HepG2 (cell line): ENCODE data around the gene JTB. TPM values are rescaled to one million over a fixed set of nuclear protein-coding genes. Genes with fewer than 3 reads are reported as not detected.

Source experiments
- FOXO1 ChIP-seq: sonication (generic); formaldehyde crosslinking; IDR thresholded peaks from 2 replicates; pipeline ENCODE4 v1.4.0; 2020; ENCODE audit warnings: missing genetic modification reagents
- GABPA ChIP-seq, 2 experiments: IDR thresholded peaks; 2 replicates each; pipeline ENCODE4 v1.6.1; 2011 to 2016; ENCODE audit warnings: low read depth in 2 of 2, low read length in 1 of 2, missing biosample characterization in 1 of 2, missing genetic modification characterization in 1 of 2
- MED13 ChIP-seq: sonication (generic); formaldehyde crosslinking; IDR thresholded peaks from 2 replicates; pipeline ENCODE4 v1.5.0; 2020; ENCODE audit warnings: missing genetic modification reagents
- NBN ChIP-seq: fragments of 450-650 bp; conservative IDR thresholded peaks from 2 replicates; pipeline ENCODE4 v1.6.1; 2017
- PHF21A ChIP-seq: sonication (generic); formaldehyde crosslinking; IDR thresholded peaks from 2 replicates; pipeline ENCODE4 v1.5.0; 2020; ENCODE audit warnings: mild to moderate bottlenecking, missing genetic modification reagents
- RAD21 ChIP-seq: fragments of 450-650 bp; formaldehyde crosslinking; IDR thresholded peaks from 2 replicates; pipeline ENCODE4 v1.5.0; 2020; ENCODE audit warnings: mild to moderate bottlenecking
- SMAD1 ChIP-seq: sonication (generic); formaldehyde crosslinking; IDR thresholded peaks from 2 replicates; pipeline ENCODE4 v1.4.0; 2020; ENCODE audit warnings: missing genetic modification reagents, low read depth, mild to moderate bottlenecking, borderline replicate concordance
- SMC3 ChIP-seq: IDR thresholded peaks from 2 replicates; pipeline ENCODE4 v1.6.1; 2011; ENCODE audit warnings: low read length, improper control_type of control experiment
- TBL1XR1 ChIP-seq: fragments of 150-350 bp; IDR thresholded peaks from 2 replicates; pipeline ENCODE4 v1.6.1; 2014; ENCODE audit warnings: borderline replicate concordance, low read length; ENCODE audit not compliant: partially characterized antibody
- TCF7 ChIP-seq: sonication (generic); IDR thresholded peaks from 2 replicates; pipeline ENCODE4 v1.6.1; 2016; ENCODE audit warnings: antibody characterized with exemption, low read depth
- THAP11 ChIP-seq: IDR thresholded peaks from 2 replicates; pipeline ENCODE4 v1.6.1; 2016; ENCODE audit warnings: missing biosample characterization, missing genetic modification reagents
- ZNF12 ChIP-seq: sonication (generic); formaldehyde crosslinking; IDR thresholded peaks from 2 replicates; pipeline ENCODE4 v1.5.0; 2020; ENCODE audit warnings: missing genetic modification reagents
- ZNF383 ChIP-seq: sonication (generic); formaldehyde crosslinking; IDR thresholded peaks from 2 replicates; pipeline ENCODE4 v1.4.0; 2020; ENCODE audit warnings: missing genetic modification reagents, mild to moderate bottlenecking, borderline replicate concordance
- ZNF598 ChIP-seq: sonication (generic); formaldehyde crosslinking; IDR thresholded peaks from 2 replicates; pipeline ENCODE4 v1.5.1; 2020; ENCODE audit warnings: mild to moderate bottlenecking, missing genetic modification reagents, borderline replicate concordance
- ZNF709 ChIP-seq: sonication (generic); formaldehyde crosslinking; IDR thresholded peaks from 2 replicates; pipeline ENCODE4 v1.5.0; 2020; ENCODE audit warnings: mild to moderate bottlenecking, missing genetic modification reagents
- ZNF713 ChIP-seq: sonication (generic); formaldehyde crosslinking; IDR thresholded peaks from 2 replicates; pipeline ENCODE4 v1.4.0; 2020; ENCODE audit warnings: mild to moderate bottlenecking, missing genetic modification reagents
- ZNF737 ChIP-seq: sonication (generic); formaldehyde crosslinking; IDR thresholded peaks from 2 replicates; pipeline ENCODE4 v1.5.0; 2020; ENCODE audit warnings: missing genetic modification reagents, mild to moderate bottlenecking, borderline replicate concordance
- ZNF788 ChIP-seq: sonication (generic); formaldehyde crosslinking; IDR thresholded peaks from 2 replicates; pipeline ENCODE4 v1.5.0; 2020; ENCODE audit warnings: mild to moderate bottlenecking, missing genetic modification reagents, borderline replicate concordance
- ZSCAN12 ChIP-seq: sonication (generic); formaldehyde crosslinking; IDR thresholded peaks from 2 replicates; pipeline ENCODE4 v1.9.0; 2021; ENCODE audit warnings: mild to moderate bottlenecking, missing genetic modification reagents
- polyA plus RNA-seq, 8 experiments: library from polyadenylated mRNA; depleted of rRNA in 3 of 8; stranded (reverse) in 7 of 8; unstranded in 1 of 8; fragments of >200 nt; fragmentation: Illumina TruSeq in 4 of 8; extraction: Trizol in 4 of 8; gene quantifications; 2 replicates each; pipeline versions ENCODE4 v1.2.1 to v1.2.3, GENCODE V29; 2011 to 2016; ENCODE audit warnings: low read depth in 4 of 8, missing spikeins in 1 of 8, mixed read lengths in 1 of 8; ENCODE audit not compliant: insufficient read depth in 1 of 8
- total RNA-seq, 5 experiments: library from RNA; depleted of rRNA; stranded (reverse); fragments of >200 nt; fragmentation: Illumina TruSeq; extraction: Trizol; gene quantifications; 2 replicates each; pipeline ENCODE4 v1.2.3, GENCODE V29; 2016; ENCODE audit warnings: low read depth in 1 of 5
- TF ChIP-seq, protein P1 (sequence below): IDR thresholded peaks from 2 replicates; pipeline ENCODE4 v1.6.1; 2016; ENCODE audit warnings: missing genetic modification reagents, missing compliant biosample characterization
- TF ChIP-seq, protein P2 (sequence below): sonication (generic); formaldehyde crosslinking; IDR thresholded peaks from 2 replicates; pipeline ENCODE4 v1.5.1; 2020; ENCODE audit warnings: mild to moderate bottlenecking, missing genetic modification reagents, moderate library complexity
- TF ChIP-seq, protein P3 (sequence below): sonication (generic); formaldehyde crosslinking; IDR thresholded peaks from 2 replicates; pipeline ENCODE4 v1.5.1; 2020; ENCODE audit warnings: mild to moderate bottlenecking, missing genetic modification reagents
- TF ChIP-seq, protein P4 (sequence below): sonication (generic); formaldehyde crosslinking; IDR thresholded peaks from 2 replicates; pipeline ENCODE4 v1.4.0; 2020; ENCODE audit warnings: missing genetic modification reagents

JTB gene
- total and polyA plus RNA-seq, 2 of the 13 experiments (the other 11 are each of a cell fraction or from before 2014, with no cell fraction given) = 96.7 to 99.2 TPM

DNA sequence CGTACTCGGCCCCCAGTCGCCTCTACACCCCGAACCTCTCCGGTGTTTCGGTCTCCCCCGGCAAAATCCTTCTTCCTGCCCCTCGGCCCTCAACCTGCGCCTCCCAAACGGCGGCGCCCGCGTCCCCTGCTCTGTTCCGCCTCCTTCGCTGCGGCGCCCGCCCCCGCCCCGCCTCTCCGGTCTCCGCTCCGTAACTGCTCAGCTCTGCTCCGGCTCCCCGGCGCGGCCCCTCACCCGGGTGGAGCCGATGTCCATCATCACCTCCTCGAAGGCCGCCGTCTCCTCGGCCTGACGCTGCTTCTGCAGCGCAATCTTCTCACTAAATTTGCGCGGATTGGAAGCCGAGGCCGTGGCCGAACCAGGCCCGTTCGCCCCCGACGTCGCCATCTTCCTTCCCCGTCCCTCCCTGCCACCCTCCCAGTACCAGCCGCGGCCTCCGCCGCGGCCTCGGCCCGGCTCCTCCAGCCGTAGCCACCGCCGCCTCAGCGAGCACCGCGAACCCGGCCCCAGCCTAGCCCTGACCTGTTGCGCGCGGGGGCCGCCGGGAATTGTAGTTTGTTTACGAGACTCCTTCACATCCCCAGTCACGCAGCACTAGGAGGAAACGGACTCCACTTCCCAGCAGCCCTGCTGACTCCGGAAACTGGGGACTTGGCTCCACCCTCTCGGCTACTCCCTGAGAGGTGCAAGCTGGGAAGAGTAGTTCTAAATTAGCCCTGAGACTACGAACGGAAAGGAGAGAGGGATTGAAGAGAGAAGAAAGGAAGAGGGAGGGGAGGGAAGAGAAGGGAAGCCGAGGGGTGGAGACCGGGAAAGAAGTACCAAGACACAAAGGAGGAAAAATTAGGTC is 19.1 kb downstream of the JTB start, which contains the start of gene CRTC2 (continued):
- TF ChIP-seq, protein P1, sequence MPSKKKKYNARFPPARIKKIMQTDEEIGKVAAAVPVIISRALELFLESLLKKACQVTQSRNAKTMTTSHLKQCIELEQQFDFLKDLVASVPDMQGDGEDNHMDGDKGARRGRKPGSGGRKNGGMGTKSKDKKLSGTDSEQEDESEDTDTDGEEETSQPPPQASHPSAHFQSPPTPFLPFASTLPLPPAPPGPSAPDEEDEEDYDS = peak; percentile 58; the same call in 1 of the 2 replicates
- TF ChIP-seq ZNF713 (no peak), NBN (no peak), ZNF737 (CRISPR knock-in tag) (no peak), PHF21A (CRISPR knock-in tag) (no peak), ZNF383 (CRISPR knock-in tag) (no peak), TBL1XR1 (peak; percentile 87), SMC3 (no peak), FOXO1 (peak; percentile 80), ZNF12 (CRISPR knock-in tag) (no peak), ZNF598 (CRISPR knock-in tag) (no peak), THAP11 (peak; percentile 98), TCF7 (no peak), GABPA (IDR thresholded peaks at IDR 0.05; ENCODE audit: low read depth, low read length) (peak; percentile 80), GABPA (CRISPR knock-in tag; IDR thresholded peaks at IDR 0.05; ENCODE audit: low read depth) (peak; percentile 96), ZNF788 (peak; percentile 83), RAD21 (CRISPR knock-in tag) (0 out of 2 replicates have a peak, but pooled peaks have one; percentile 27), ZSCAN12 (CRISPR knock-in tag) (no peak), MED13 (CRISPR knock-in tag) (peak; percentile 74; the same call in 1 of the 2 replicates), ZNF709 (CRISPR knock-in tag) (peak; percentile 65; the same call in 1 of the 2 replicates), SMAD1 (CRISPR knock-in tag) (peak; percentile 28; the same call in 1 of the 2 replicates)
- TF ChIP-seq, protein P2, sequence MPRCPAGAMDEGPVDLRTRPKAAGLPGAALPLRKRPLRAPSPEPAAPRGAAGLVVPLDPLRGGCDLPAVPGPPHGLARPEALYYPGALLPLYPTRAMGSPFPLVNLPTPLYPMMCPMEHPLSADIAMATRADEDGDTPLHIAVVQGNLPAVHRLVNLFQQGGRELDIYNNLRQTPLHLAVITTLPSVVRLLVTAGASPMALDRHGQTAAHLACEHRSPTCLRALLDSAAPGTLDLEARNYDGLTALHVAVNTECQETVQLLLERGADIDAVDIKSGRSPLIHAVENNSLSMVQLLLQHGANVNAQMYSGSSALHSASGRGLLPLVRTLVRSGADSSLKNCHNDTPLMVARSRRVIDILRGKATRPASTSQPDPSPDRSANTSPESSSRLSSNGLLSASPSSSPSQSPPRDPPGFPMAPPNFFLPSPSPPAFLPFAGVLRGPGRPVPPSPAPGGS (CRISPR knock-in tag) = peak; percentile 60; the same call in 1 of the 2 replicates
- TF ChIP-seq, protein P3, sequence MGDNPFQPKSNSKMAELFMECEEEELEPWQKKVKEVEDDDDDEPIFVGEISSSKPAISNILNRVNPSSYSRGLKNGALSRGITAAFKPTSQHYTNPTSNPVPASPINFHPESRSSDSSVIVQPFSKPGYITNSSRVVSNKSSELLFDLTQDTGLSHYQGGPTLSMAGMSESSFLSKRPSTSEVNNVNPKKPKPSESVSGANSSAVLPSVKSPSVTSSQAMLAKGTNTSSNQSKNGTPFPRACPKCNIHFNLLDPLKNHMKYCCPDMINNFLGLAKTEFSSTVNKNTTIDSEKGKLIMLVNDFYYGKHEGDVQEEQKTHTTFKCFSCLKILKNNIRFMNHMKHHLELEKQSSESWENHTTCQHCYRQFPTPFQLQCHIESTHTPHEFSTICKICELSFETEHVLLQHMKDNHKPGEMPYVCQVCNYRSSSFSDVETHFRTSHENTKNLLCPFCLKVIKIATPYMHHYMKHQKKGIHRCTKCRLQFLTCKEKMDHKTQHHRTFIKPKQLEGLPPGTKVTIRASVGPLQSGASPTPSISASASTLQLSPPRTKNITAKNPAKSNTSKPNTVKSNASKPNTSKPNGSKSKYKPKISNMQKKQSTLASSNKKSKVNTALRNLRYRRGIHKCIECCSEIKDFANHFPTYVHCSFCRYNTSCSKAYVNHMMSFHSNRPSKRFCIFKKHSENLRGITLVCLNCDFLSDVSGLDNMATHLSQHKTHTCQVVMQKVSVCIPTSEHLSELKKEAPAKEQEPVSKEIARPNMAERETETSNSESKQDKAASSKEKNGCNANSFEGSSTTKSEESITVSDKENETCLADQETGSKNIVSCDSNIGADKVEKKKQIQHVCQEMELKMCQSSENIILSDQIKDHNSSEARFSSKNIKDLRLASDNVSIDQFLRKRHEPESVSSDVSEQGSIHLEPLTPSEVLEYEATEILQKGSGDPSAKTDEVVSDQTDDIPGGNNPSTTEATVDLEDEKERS (CRISPR knock-in tag) = no peak
- TF ChIP-seq, protein P4, sequence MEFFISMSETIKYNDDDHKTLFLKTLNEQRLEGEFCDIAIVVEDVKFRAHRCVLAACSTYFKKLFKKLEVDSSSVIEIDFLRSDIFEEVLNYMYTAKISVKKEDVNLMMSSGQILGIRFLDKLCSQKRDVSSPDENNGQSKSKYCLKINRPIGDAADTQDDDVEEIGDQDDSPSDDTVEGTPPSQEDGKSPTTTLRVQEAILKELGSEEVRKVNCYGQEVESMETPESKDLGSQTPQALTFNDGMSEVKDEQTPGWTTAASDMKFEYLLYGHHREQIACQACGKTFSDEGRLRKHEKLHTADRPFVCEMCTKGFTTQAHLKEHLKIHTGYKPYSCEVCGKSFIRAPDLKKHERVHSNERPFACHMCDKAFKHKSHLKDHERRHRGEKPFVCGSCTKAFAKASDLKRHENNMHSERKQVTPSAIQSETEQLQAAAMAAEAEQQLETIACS (CRISPR knock-in tag) = 0 out of 2 replicates have a peak, but pooled peaks have one; percentile 16
